ENCODE measurements around the gene CLK2.

GRCh38 chr1:155294520-155295182 lies 21.3 kb upstream of the CLK2 start:
- TF ChIP-seq RARA (CRISPR knock-in tag; IDR thresholded peaks at IDR 0.05) (no peak), RFX5 (IDR thresholded peaks at IDR 0.05; ENCODE audit: low read depth, low read length) (no peak), AFF4 (CRISPR knock-in tag; IDR thresholded peaks at IDR 0.05) (no peak), NPAS2 (CRISPR knock-in tag; IDR thresholded peaks at IDR 0.05; ENCODE audit: borderline replicate concordance) (no peak), ZNF687 (CRISPR knock-in tag; IDR thresholded peaks at IDR 0.05) (no peak), ZKSCAN8 (CRISPR knock-in tag; IDR thresholded peaks at IDR 0.05; ENCODE audit: borderline replicate concordance) (no peak), HNF4G (IDR thresholded peaks at IDR 0.05; ENCODE audit: borderline replicate concordance, low read depth, low read length) (no peak), HNF4G (CRISPR knock-in tag; IDR thresholded peaks at IDR 0.05; ENCODE audit: borderline replicate concordance, low read depth) (no peak), CBFB (CRISPR knock-in tag; IDR thresholded peaks at IDR 0.05) (no peak), GLMP (CRISPR knock-in tag; IDR thresholded peaks at IDR 0.05; ENCODE audit: borderline replicate concordance) (no peak), ZNF232 (CRISPR knock-in tag; IDR thresholded peaks at IDR 0.05; ENCODE audit: borderline replicate concordance) (no peak), ELF4 (CRISPR knock-in tag; IDR thresholded peaks at IDR 0.05; ENCODE audit: borderline replicate concordance) (no peak), GZF1 (CRISPR knock-in tag; IDR thresholded peaks at IDR 0.05) (no peak), CTCF (CRISPR knock-in tag; IDR thresholded peaks at IDR 0.05) (no peak), FOSL2 (CRISPR knock-in tag; IDR thresholded peaks at IDR 0.05) (no peak)

Measured in HepG2 (cell line).